K562 (cell line): Measurements from ENCODE around the gene CYP51A1.

Experiments used
- AFF4 ChIP-seq: sonication (generic); formaldehyde crosslinking; IDR thresholded peaks from 2 replicates; pipeline ENCODE4 v1.8.0; 2023; ENCODE audit warnings: mild to moderate bottlenecking, missing genetic modification reagents
- CTCF ChIP-seq, 3 experiments: IDR thresholded peaks in 2 of 3; conservative IDR thresholded peaks in 1 of 3; 2 replicates each; pipeline ENCODE4 v1.5.1; 2011 to 2012; ENCODE audit warnings: low read length in 3 of 3, mild to moderate bottlenecking in 3 of 3, control low read depth in 2 of 3, improper control_type of control experiment in 1 of 3, inconsistent platforms in 1 of 3, low read depth in 1 of 3, mixed read lengths in 1 of 3, moderate library complexity in 1 of 3; ENCODE audit not compliant: insufficient read depth in 2 of 3
- E2F4 ChIP-seq: sonication (generic); formaldehyde crosslinking; IDR thresholded peaks from 2 replicates; pipeline ENCODE4 v1.8.0; 2022; ENCODE audit warnings: mild to moderate bottlenecking, low read depth, missing genetic modification reagents
- EZH2 ChIP-seq: IDR thresholded peaks from 2 replicates; pipeline ENCODE4 v1.6.1; 2012; ENCODE audit warnings: low read depth, mild to moderate bottlenecking, inconsistent platforms, low read length, borderline replicate concordance
- FOXA1 ChIP-seq: fragments of 450-650 bp; IDR thresholded peaks from 2 replicates; pipeline ENCODE4 v1.6.1; 2016; ENCODE audit warnings: mild to moderate bottlenecking, borderline replicate concordance
- HDAC6 ChIP-seq: IDR thresholded peaks from 2 replicates; pipeline ENCODE4 v1.6.1; 2012; ENCODE audit warnings: low read depth, mild to moderate bottlenecking, control low read depth, inconsistent platforms, low read length, moderate library complexity
- KAT8 ChIP-seq: fragments of 450-650 bp; IDR thresholded peaks from 2 replicates; pipeline ENCODE4 v1.6.1; 2016; ENCODE audit warnings: low read depth, mild to moderate bottlenecking
- NFIC ChIP-seq: fragments of 450-650 bp; IDR thresholded peaks from 2 replicates; pipeline ENCODE4 v1.6.1; 2017; ENCODE audit warnings: mild to moderate bottlenecking, inconsistent platforms
- PATZ1 ChIP-seq: fragments of 250-450 bp; sonication (Bioruptor Pico); IDR thresholded peaks from 2 replicates; pipeline ENCODE4 v1.5.0; 2020; ENCODE audit warnings: mild to moderate bottlenecking, borderline replicate concordance
- PHF21A ChIP-seq: fragments of 450-650 bp; IDR thresholded peaks from 2 replicates; pipeline ENCODE4 v1.6.1; 2017; ENCODE audit warnings: low read depth, borderline replicate concordance
- POLR2A ChIP-seq: fragments of 450-650 bp; conservative IDR thresholded peaks from 2 replicates; pipeline ENCODE4 v1.6.1; 2016
- RAD51 ChIP-seq: fragments of 450-650 bp; IDR thresholded peaks from 2 replicates; pipeline ENCODE4 v1.7.1; 2016; ENCODE audit warnings: low read depth, mild to moderate bottlenecking, borderline replicate concordance
- SREBF1 ChIP-seq: fragments of 150-350 bp; IDR thresholded peaks from 2 replicates; pipeline ENCODE4 v1.6.1; 2014; ENCODE audit warnings: antibody characterized with exemption, low read depth, low read length, borderline replicate concordance
- ZNF217 ChIP-seq: sonication (generic); formaldehyde crosslinking; IDR thresholded peaks from 2 replicates; pipeline ENCODE4 v1.8.0; 2022; ENCODE audit warnings: mild to moderate bottlenecking, missing genetic modification reagents

- no peak for TF ChIP-seq ZNF217 (CRISPR knock-in tag)
- no peak for TF ChIP-seq RAD51
- no peak for TF ChIP-seq KAT8
- TF ChIP-seq CTCF (IDR thresholded peaks at IDR 0.05 in 2 of 3, conservative IDR thresholded peaks at IDR 0.05 in 1 of 3; ENCODE audit: insufficient read depth in 2 of 3, low read depth in 1 of 3, low read length in 3 of 3): no peak
- no peak for TF ChIP-seq PHF21A
- TF ChIP-seq PATZ1: no peak
- TF ChIP-seq AFF4 (CRISPR knock-in tag): no peak
- no peak for TF ChIP-seq HDAC6
- TF ChIP-seq SREBF1: no peak
- no peak for TF ChIP-seq FOXA1
- no peak for TF ChIP-seq E2F4 (CRISPR knock-in tag)
- no peak for TF ChIP-seq NFIC
- no peak for TF ChIP-seq EZH2
- no peak for TF ChIP-seq POLR2A
Observed at GRCh38 chr7:92100534-92100933, 33.7 kb downstream of the CYP51A1 start.
